ENCODE results near the gene PKMYT1. TPM values are rescaled to one million over a fixed set of nuclear protein-coding genes. Genes with fewer than 3 reads are reported as not detected.

The PKMYT1 gene
- total and polyA plus RNA-seq, 9 of the 15 experiments (the other 6 are each of a cell fraction or from before 2014, with no cell fraction given): 8.7 to 201 (median 37.8) TPM

- TF ChIP-seq MGA (IDR thresholded peaks at IDR 0.05) (peak; percentile 31), ZNF212 (CRISPR knock-in tag; IDR thresholded peaks at IDR 0.05) (no peak), MED1 (CRISPR knock-in tag; IDR thresholded peaks at IDR 0.05; ENCODE audit: borderline replicate concordance) (no peak), IRF9 (tag; IDR thresholded peaks at IDR 0.05) (no peak), SIX5 (IDR thresholded peaks at IDR 0.05; ENCODE audit: borderline replicate concordance in 1 of 2, insufficient read depth in 1 of 2, low read depth in 1 of 2, low read length in 2 of 2) (no peak), LCOR (CRISPR knock-in tag; IDR thresholded peaks at IDR 0.05) (no peak)
Measured at GRCh38 chr16:2981177-2981898, 1.1 kb upstream of the PKMYT1 start (continued).
